T-helper 9 cell (primary cell): ENCODE results near the gene ZFP69B.
"Not testable (repeated sequence)": the region's sequence is repeated elsewhere in the genome, so short reads cannot be mapped to it uniquely, and the experiment has no call there.

Experiments used
- DNase-seq: peaks from one replicate; pipeline ENCODE4 v3.0.0-alpha.2; 2020

The ZFP69B gene

DNA sequence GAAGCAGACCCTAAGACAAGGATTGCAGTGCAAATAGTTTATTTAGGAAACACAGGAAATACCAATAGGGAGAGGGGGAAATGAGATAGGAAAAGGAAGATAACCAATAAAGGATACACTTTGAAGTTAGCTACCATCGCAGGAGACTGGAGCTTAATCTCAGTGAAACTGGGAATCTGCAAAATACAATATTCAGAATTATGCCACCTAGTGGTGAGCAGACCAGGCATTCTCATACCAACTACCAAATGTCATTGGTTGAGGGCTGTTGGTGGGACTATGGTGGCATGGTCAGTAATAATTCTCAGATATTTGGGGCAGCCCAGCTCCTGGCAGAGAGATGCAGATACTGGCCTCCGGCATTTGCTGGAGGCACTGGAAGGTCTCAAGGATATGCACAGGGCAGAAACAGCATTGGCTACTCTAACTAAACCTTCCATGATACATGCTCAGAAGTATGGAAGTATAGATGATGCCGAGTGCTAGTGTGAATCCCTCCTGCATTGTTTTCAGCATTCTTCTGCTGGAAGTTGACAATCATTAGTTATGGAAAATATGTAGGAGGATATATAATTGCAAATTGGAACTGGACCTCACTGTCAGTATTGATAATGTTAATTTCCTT is 11.8 kb upstream of the ZFP69B start:
- no peak for DNase-seq

DNA sequence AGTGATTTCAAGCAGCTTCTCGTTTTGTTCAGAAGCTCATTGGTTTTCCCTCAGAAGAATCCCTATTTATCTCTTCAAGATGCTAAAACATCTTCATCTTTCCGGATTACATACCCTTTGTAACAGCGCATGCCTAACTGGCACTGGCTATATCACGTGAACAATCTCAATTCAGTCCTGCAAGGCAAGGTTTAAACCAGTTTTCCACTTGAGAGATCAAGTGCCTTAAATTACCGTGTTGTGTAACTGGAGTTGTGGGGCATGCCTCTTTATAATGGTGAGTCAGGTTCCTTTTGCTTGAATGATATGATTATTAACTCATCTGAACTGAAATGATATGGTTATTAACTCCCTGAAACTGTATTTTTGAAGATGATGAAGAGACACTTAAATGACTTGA is 11.0 kb upstream of the ZFP69B start:
- no peak for DNase-seq

DNA sequence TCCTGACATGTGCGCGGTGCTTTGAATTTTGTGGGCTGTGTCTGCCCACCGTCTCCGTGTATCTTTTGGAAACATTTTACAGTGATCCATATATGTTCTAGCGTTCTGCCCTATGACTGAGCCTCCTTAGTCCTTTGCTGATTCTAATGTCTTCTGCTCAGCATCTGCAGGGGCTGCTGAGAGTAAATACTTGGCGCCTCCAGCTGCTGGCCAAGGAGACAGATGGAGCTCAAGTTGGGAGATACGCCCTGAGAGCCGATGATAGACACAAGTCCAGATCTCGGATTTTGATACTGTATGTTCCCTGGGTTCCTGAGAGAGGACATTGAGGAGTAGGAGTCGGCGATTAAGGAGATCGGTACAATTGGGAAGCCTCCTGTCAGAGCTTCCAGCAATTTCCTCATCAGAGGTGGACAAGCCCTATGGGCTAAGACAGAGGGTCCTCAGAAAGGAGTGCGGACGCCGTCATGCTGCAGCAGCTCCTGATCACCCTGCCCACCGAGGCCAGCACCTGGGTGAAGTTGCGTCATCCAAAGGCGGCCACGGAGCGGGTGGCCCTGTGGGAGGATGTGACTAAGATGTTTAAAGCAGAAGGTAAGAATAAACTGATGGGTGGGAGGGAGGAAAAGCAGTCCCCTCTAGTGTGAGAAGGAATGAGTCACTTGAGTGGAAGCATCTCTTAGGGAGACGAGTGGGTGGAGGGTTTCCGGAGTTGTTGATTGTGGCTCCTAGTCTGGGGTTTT is 390 bp downstream of the ZFP69B start:
- peak; percentile 57 for DNase-seq

DNA sequence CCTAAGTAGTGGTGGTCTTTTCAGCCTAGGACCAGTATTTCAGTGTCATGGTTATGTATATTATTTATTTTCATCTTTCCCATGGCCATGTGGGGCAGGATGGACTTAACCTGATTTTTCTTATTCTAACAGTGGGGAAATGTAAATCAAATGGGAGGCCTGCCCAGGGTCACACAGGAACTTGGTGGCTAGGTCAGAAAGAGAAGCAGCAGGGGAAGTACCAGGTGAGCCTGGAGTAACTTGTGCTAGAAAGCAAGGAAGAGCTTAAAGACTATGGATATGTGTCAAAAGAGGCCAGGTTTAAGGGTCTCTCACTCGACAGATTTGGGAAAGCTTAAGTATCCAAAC is 936 bp downstream of the ZFP69B start:
- DNase-seq: no peak

DNA sequence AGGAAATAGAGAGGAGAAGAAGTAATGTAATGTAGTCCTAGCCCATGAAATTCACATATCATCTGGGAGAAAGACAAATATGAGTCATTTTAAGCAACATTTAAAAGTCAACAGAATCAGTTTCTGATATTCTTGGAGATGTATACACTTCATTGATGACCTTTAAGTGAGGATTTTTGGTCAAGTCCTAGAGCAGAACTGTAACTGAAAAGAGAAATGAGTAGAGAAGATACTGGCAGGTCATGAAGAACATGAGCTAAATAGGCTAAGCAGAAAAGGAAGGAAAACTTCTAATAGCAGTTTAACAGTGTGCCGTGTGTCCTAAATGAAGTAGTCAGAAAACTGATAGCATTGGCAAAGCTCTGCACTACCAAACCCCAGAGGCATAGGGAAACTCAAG is 4.6 kb downstream of the ZFP69B start:
- DNase-seq: no peak

DNA sequence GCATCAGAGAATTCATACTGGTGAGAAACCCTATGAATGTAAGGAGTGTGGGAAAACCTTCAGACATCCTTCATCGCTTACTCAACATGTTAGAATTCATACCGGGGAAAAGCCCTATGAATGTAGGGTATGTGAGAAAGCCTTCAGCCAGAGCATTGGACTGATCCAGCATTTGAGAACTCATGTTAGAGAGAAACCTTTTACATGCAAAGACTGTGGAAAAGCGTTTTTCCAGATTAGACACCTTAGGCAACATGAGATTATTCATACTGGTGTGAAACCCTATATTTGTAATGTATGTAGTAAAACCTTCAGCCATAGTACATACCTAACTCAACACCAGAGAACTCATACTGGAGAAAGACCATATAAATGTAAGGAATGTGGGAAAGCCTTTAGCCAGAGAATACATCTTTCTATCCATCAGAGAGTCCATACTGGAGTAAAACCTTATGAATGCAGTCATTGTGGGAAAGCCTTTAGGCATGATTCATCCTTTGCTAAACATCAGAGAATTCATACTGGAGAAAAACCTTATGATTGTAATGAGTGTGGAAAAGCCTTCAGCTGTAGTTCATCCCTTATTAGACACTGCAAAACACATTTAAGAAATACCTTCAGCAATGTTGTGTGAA is 12.8 kb downstream of the ZFP69B start:
- DNase-seq: no peak

DNA sequence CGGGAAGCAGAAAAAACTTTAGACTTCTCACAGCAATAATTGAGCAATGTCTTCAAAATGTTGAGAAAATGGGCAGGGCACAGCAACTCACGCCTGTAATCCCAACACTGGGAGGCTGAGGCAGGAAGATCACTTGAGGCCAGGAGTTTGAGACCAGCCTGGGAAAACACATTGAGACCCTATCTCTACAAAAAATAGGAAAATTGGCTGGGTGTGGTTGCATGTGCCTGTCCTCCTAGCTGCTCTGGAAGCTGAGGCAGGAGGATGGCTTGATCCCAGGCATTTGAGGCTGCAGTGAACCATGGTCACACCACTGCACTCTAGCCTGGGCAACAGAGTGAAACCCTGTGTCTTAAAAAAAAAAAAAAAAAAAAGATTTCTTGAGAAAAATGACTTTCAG is 19.1 kb downstream of the ZFP69B start:
- DNase-seq: no peak

DNA sequence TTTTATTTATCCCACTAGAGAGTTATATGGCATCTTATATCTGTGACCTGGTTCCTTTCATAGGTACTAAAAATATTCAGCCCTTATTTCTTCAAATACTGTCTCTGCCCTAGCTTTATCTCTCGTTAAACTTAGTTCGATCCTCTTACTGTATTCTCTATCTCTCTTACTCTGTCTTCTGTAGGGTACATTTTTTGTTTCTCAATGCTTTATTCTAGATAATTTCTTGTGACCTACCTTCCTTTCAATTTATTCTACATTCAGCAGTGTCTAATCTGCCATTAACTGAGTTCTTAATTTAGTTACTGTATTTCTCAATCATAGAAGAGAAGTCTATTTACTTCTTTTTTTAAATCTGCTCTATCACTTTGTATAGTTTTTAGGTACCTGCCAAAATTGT is 25.0 kb downstream of the ZFP69B start:
- DNase-seq: no peak

DNA sequence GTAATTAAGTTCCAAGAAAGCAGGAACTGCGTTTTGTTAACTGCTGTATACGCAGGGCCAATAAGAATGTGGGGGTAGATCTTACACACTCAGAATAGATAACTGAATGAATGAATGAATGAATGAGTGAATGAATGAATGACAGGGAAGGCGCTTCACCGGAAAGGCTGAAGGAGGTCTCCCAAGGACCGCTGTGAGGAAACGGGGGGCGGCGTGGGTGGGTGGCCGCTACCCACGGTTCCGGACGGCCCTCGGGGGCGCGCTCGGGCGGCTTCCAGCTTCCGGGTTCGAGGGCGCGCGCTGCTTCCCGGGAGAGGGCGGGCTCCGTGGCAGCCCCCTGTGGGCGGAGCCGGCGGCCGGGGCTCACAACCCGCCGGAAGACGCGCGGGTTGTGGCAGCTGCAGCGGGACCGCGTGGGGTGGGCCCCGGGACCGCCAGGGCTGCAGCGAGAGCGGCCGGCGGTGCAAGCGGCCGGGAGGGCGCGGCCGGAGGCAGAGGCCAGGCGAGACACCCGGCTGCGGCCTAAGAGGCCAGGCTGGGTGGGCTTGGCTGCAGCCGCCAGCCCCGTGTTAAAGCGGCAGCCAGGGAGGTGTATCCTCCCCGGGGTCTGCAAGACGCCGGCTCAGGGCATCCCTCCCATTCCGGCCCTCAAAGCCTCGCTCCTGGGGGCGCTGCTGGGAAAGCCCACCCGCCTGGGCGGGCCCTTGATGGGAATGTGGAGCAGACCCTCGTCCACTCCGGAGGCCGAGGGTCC is 26.8 kb downstream of the ZFP69B start, which contains the start of gene ZFP69:
ZFP69 (plus strand) TSS at position 367 of the 754 bp plus-strand sequence. CDS start 2,072 bp downstream, outside the sequence.
- DNase-seq: peak; percentile 50

DNA sequence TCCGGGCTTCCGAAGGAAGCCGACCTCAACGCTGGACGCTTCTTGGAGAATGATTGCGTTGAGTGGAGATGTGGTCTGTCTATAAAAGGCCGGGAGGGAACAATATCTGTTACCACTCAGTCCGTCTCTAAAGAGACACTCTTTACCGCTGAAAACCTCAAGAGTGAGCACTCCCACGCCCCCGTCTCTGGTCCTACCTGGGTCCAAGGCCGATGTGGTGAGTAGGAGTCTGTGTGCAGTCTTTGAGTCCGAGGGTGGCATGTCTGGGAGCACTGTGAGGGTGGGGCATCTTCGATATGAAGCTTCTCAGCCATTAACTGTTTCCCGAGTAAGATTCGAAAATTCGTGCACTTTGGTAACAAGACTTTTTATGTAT is 27.4 kb downstream of the ZFP69B start:
- no peak for DNase-seq

DNA sequence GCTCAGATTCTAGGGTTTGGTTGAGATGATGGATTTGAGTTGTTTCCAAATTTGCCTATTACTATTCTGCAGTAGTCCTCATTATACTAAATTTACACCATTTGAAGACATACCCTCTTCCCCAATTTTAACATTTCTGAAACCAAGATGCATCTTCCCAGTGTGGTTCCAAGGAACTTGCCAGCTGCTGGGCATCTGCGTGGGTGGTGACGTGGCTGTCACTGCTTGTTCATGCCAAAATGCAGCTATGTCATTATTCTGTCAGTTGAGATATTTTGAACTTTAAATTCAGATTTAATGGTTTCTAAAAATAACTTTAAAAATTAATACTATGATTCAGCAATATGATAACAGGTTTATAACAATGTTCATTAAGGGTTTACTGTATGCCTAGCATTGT is 28.0 kb downstream of the ZFP69B start:
- DNase-seq: no peak

DNA sequence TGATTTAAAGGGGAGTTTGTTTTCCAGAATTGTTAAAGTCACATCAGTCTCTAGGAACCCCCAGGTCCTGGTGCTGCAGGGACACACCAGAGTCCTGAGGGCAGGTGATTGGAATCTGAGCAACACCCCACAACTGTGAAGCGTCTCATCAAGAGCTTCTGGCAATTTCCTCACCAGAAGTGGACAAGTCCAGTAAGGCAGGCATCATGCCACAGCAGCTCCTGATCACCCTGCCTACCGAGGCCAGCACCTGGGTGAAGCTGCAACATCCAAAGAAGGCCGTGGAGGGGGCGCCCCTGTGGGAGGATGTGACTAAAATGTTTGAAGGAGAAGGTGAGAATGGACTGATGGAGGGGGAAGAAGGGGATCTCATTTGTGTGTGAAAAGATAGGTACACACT is 28.9 kb downstream of the ZFP69B start:
- DNase-seq: no peak

DNA sequence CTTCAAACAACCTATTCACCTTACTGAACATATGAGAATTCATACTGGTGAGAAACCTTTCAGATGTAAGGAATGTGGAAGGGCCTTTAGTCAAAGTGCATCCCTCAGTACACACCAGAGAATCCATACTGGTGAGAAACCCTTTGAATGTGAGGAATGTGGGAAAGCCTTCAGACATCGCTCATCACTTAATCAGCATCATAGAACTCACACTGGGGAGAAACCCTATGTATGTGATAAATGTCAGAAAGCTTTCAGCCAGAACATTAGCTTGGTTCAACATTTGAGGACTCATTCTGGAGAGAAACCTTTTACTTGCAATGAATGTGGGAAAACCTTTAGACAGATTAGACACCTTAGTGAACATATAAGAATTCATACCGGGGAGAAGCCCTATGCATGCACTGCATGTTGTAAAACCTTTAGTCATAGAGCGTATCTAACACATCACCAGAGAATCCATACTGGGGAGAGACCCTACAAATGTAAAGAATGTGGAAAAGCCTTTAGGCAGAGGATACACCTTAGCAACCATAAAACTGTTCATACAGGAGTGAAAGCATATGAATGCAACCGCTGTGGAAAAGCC is 45.1 kb downstream of the ZFP69B start:
- DNase-seq: no peak

DNA sequence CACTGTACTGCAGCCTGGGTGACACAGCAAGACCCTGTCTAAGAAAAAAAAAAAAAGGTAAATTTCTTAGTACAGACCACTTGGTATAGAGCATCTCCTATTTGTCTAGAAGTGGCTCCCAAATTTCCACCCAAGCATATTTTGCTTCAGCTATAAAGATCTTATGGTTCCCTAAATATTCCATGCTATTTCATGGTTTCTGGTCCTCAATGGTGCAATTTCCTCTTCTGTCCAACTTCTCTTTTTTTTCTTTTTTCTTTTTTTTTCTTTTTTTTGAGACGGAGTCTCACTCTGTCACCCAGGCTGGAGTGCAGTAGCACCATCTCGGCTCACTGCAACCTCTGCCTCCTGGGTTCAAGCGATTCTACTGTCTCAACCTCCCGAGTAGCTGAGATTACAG is 52.4 kb downstream of the ZFP69B start:
- DNase-seq: not testable (repeated sequence)

DNA sequence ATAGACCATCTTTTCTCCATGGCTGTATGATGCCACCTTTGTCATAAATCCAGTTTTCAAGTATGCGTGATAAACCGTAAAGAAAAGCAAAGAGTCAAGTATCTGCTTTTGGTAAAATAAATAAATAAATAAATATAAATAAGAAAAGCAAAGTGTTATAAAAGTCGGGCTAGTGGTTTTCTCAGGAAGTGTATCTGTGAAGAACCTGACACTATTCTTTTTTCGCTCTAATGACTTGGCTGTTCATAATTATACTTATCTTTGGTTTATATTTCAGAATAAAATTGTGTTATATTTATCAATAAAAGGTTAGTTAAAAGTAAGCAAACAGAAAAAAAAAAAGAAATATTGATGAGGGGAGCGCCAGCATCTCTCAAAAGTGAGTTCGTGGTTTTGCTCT is 57.7 kb downstream of the ZFP69B start:
- DNase-seq: no peak

DNA sequence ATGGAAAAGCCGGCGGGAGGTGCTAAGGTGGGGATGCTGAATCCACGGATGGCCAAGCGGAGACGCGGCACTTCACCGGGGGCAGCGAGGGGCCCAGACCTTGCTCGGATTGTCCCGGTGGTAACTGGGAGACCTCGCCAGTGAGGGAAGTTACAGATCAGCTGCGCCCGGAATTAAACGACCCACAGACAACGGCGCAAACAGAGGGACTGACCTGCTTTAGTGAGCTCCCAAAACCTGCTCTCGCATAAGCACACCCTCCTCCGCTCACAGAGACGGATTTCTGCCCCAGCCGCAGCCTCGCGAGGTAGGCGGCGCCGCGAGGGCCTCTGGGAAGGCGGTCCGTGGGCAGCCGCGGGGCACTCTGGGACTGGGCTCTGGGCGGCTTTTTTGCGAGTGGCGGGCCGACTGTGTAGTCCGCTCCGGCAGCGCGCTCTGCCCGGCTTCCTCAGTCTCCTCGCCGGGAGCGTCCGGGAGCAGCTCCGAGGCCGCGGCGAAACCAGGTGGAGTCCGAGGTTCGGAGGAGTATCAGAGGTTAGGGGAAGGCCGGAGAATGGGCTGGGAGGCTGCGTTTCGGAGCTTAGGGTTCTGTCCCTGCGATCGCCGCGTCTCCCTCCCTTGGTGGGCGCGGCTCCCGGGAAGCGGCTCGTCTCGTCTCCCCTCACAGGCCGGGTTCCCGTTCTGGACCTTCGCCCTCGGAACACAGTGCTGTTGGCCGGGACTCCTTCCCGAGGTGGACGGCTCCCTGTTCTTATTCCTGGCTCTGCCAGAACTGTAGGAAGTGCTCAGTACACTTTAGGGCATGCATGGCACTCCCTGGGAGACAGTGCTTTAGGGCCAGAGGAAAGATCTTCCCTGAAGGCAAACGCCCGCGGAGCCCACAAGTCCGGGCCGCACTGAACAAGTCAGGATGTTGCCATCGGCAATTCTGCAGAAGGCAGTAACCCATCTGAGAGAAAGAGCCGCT is 58.4 kb downstream of the ZFP69B start, which contains the start of gene EXO5:
EXO5 (plus strand) TSS at position 393 of the 967 bp plus-strand sequence. CDS start 5,778 bp downstream, outside the sequence.
- peak; percentile 59 for DNase-seq
